Measurements from ENCODE around the gene SPATA22.

The SPATA22 gene

DNA sequence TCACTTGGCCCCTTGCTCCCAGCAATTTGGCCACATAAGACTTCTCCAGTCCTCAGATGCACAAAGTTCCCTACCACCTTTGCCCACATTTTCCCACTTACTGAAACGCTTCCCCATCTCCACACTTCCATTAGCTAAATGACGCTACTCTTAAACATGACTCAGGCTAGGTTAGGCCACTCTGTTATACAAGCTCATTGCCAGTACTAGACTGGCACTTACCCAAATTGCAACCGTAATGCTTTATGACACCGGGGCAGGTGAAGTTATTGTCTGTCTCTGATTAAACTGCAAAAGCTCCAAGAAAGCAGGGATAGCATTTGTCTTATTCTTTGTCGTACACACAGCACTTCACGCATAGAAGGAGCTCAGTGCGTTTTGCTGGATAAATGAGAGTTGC lies 33.4 kb upstream of the SPATA22 start:
- no peak for TF ChIP-seq FOXK2 (IDR thresholded peaks at IDR 0.05)
- TF ChIP-seq SUZ12 (IDR thresholded peaks at IDR 0.05), result no peak
- TF ChIP-seq TARDBP (IDR thresholded peaks at IDR 0.05), result no peak
- no peak for TF ChIP-seq ARNT (IDR thresholded peaks at IDR 0.05)
- TF ChIP-seq HDGF (IDR thresholded peaks at IDR 0.05; ENCODE audit: borderline replicate concordance), result no peak
- CTCF ChIA-PET, result no interaction called here
- no peak for DNase-seq (ENCODE audit: extremely low spot score)
- POLR2A ChIA-PET, result no interaction called here

DNA sequence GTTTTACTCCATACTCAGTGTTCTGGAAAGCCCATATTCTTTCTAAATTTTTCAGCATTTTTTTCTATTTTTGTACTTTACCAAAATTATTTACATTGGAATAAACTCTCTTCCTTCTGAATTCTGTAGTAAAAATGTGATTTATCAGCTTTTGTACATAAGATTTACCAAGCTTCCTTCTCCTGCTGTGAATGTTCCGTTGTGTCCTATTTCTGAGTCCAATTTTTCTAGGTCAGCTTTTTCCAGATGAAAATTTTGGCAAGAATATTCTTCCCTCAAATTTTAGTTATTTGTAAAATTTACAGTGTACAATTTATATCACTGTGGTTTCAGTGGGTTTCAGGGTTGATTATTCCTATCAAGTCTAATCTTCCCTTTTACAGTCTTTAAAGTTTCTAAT lies 31.7 kb upstream of the SPATA22 start:
- POLR2A ChIA-PET, result no interaction called here
- DNase-seq (ENCODE audit: extremely low spot score), result no peak
- no peak for TF ChIP-seq FOXA1 (IDR thresholded peaks at IDR 0.05)
- no peak for TF ChIP-seq HDGF (IDR thresholded peaks at IDR 0.05; ENCODE audit: borderline replicate concordance)
- no peak for TF ChIP-seq ZNF384 (IDR thresholded peaks at IDR 0.05)
- no peak for TF ChIP-seq SUZ12 (IDR thresholded peaks at IDR 0.05)
- no peak for TF ChIP-seq TARDBP (IDR thresholded peaks at IDR 0.05)
- TF ChIP-seq SP1 (IDR thresholded peaks at IDR 0.05), result no peak
- no peak for TF ChIP-seq FOXM1 (IDR thresholded peaks at IDR 0.05; ENCODE audit: borderline replicate concordance)
- no peak for TF ChIP-seq PKNOX1 (IDR thresholded peaks at IDR 0.05)
- no peak for TF ChIP-seq BHLHE40 (IDR thresholded peaks at IDR 0.05; ENCODE audit: borderline replicate concordance)
- no peak for TF ChIP-seq CTBP1 (IDR thresholded peaks at IDR 0.05; ENCODE audit: borderline replicate concordance)
- TF ChIP-seq L3MBTL2 (conservative IDR thresholded peaks at IDR 0.05), result no peak
- no peak for TF ChIP-seq ARNT (IDR thresholded peaks at IDR 0.05)
- TF ChIP-seq NFRKB (IDR thresholded peaks at IDR 0.05), result no peak
- TF ChIP-seq LEF1 (IDR thresholded peaks at IDR 0.05; ENCODE audit: borderline replicate concordance), result no peak
- no peak for TF ChIP-seq ELF4 (IDR thresholded peaks at IDR 0.05)
- TF ChIP-seq FOXK2 (IDR thresholded peaks at IDR 0.05), result no peak
- CTCF ChIA-PET, result no interaction called here

DNA sequence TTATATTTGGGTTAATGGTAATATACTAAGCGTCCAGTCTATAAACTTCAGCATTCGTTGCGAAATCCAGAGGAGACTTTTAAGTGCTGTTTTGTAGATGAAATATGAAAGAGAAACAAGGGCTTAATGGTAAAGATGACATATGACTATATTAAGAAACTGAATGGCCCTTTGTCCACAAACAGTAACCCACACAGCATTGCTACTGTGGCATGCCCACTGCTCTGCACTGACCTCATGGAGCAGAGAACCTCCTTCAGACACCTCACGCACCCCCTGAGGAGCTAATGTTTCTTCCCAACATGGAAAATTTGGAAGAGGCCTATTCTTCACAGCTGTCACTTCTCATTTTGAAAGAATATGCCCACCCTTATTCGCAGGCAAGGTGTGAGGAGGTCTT lies 30.8 kb upstream of the SPATA22 start:
- TF ChIP-seq SUZ12 (IDR thresholded peaks at IDR 0.05) (no peak), FOXM1 (IDR thresholded peaks at IDR 0.05; ENCODE audit: borderline replicate concordance) (no peak), FOXK2 (IDR thresholded peaks at IDR 0.05) (no peak), NFRKB (IDR thresholded peaks at IDR 0.05) (no peak), FOXA1 (IDR thresholded peaks at IDR 0.05) (no peak), CTBP1 (IDR thresholded peaks at IDR 0.05; ENCODE audit: borderline replicate concordance) (no peak), ELF4 (IDR thresholded peaks at IDR 0.05) (no peak), HDGF (IDR thresholded peaks at IDR 0.05; ENCODE audit: borderline replicate concordance) (no peak)
- DNase-seq (ENCODE audit: extremely low spot score), result no peak
- ChIA-PET CTCF (no interaction called here), POLR2A (no interaction called here)

- ChIA-PET CTCF (no interaction called here), POLR2A (no interaction called here)
- TF ChIP-seq L3MBTL2 (conservative IDR thresholded peaks at IDR 0.05) (no peak), TARDBP (IDR thresholded peaks at IDR 0.05) (no peak), ARNT (IDR thresholded peaks at IDR 0.05) (no peak), FOXA1 (IDR thresholded peaks at IDR 0.05) (no peak), PKNOX1 (IDR thresholded peaks at IDR 0.05) (no peak), LEF1 (IDR thresholded peaks at IDR 0.05; ENCODE audit: borderline replicate concordance) (no peak), ELF4 (IDR thresholded peaks at IDR 0.05) (no peak), SUZ12 (IDR thresholded peaks at IDR 0.05) (no peak), FOXM1 (IDR thresholded peaks at IDR 0.05; ENCODE audit: borderline replicate concordance) (no peak), HDGF (IDR thresholded peaks at IDR 0.05; ENCODE audit: borderline replicate concordance) (no peak), NFRKB (IDR thresholded peaks at IDR 0.05) (no peak), SP1 (IDR thresholded peaks at IDR 0.05) (no peak), CTBP1 (IDR thresholded peaks at IDR 0.05; ENCODE audit: borderline replicate concordance) (no peak), FOXK2 (IDR thresholded peaks at IDR 0.05) (no peak), BHLHE40 (IDR thresholded peaks at IDR 0.05; ENCODE audit: borderline replicate concordance) (no peak), ZNF384 (IDR thresholded peaks at IDR 0.05) (no peak)
- no peak for DNase-seq (ENCODE audit: extremely low spot score)
Measured at GRCh38 chr17:3501344-3501743, 29.7 kb upstream of the SPATA22 start.

DNA sequence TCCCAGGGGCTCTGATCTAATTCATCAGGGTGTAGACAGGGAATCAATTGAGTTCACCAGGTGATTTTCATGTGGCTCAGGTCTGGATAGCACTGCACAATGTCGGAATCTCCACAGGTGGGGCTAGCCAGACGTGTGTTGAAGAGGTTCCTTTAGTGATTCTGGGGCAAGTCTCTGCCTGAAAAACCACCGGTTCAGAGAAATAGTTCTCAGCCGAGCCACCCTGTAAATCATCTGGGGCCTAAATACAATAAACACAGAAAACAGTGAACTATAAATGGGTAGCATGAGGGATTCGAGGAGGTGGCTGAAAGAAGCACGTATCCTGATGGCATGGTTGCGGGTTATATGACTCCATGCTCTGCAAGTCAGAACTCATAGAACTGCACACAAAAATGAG lies 25.5 kb upstream of the SPATA22 start:
- CTCF ChIA-PET, result no interaction called here
- TF ChIP-seq FOXM1 (IDR thresholded peaks at IDR 0.05; ENCODE audit: borderline replicate concordance) (no peak), ZNF384 (IDR thresholded peaks at IDR 0.05) (no peak), LEF1 (IDR thresholded peaks at IDR 0.05; ENCODE audit: borderline replicate concordance) (no peak), NFRKB (IDR thresholded peaks at IDR 0.05) (no peak), BHLHE40 (IDR thresholded peaks at IDR 0.05; ENCODE audit: borderline replicate concordance) (no peak), SP1 (IDR thresholded peaks at IDR 0.05) (no peak), TARDBP (IDR thresholded peaks at IDR 0.05) (no peak), SUZ12 (IDR thresholded peaks at IDR 0.05) (no peak), ARNT (IDR thresholded peaks at IDR 0.05) (no peak), PKNOX1 (IDR thresholded peaks at IDR 0.05) (no peak), L3MBTL2 (conservative IDR thresholded peaks at IDR 0.05) (no peak), FOXK2 (IDR thresholded peaks at IDR 0.05) (no peak), CTBP1 (IDR thresholded peaks at IDR 0.05; ENCODE audit: borderline replicate concordance) (no peak), FOXA1 (IDR thresholded peaks at IDR 0.05) (no peak), ELF4 (IDR thresholded peaks at IDR 0.05) (no peak), HDGF (IDR thresholded peaks at IDR 0.05; ENCODE audit: borderline replicate concordance) (no peak)
- POLR2A ChIA-PET, result no interaction called here
- DNase-seq (ENCODE audit: extremely low spot score), result no peak

GRCh38 chr17:3485481-3486068 lies 14.0 kb upstream of the SPATA22 start:
- CTCF ChIA-PET, result interaction anchor here (0.6 kb wide), 1 partner anchor 216 kb away, joined by 3 read pairs; no protein-coding TSS in a partner anchor
- DNase-seq (ENCODE audit: extremely low spot score), result no peak
- TF ChIP-seq FOXA1 (IDR thresholded peaks at IDR 0.05) (no peak), ARNT (IDR thresholded peaks at IDR 0.05) (no peak)
- POLR2A ChIA-PET, result no interaction called here

All from HEK293T (cell line).